Mesothelial cell of epicardium (in vitro differentiated cells): Measurements from ENCODE around the gene TNFAIP8L1. TPM values are rescaled to one million over a fixed set of nuclear protein-coding genes. Genes with fewer than 3 reads are reported as not detected.

Experiments used
- DNase-seq, 2 experiments: peaks; one replicate each; pipeline ENCODE4 v3.0.0; 2021; ENCODE audit warnings: low spot score in 2 of 2; ENCODE audit not compliant: unreplicated experiment in 2 of 2
- H3K27ac Mint-ChIP-seq: 2 replicates; pipeline ENCODE4 v1.8.0; 2021; ENCODE audit warnings: mixed read lengths
- H3K27me3 Mint-ChIP-seq: 2 replicates; pipeline ENCODE4 v1.8.0; 2021; ENCODE audit warnings: low read depth, mixed read lengths
- H3K36me3 Mint-ChIP-seq: 2 replicates; pipeline ENCODE4 v1.8.0; 2021; ENCODE audit warnings: mixed read lengths
- H3K4me1 Mint-ChIP-seq: 2 replicates; pipeline ENCODE4 v1.8.0; 2021; ENCODE audit warnings: mixed read lengths
- H3K4me3 Mint-ChIP-seq: 2 replicates; pipeline ENCODE4 v1.8.0; 2021; ENCODE audit warnings: mild to moderate bottlenecking, moderate library complexity, mixed read lengths
- H3K9me3 Mint-ChIP-seq: 2 replicates; pipeline ENCODE4 v1.8.0; 2021; ENCODE audit warnings: mixed read lengths
- CTCF ChIP-seq: fragments of 200-600 bp; sonication (generic); IDR thresholded peaks from one replicate; pipeline ENCODE4 v1.5.0; 2021; ENCODE audit warnings: antibody characterized with exemption; ENCODE audit not compliant: unreplicated experiment
- total RNA-seq: library from RNA; stranded (reverse); gene quantifications from 3 replicates; pipeline ENCODE4 v1.2.1, GENCODE V29; 2021

The TNFAIP8L1 gene
- total RNA-seq, 1 donor from 2014 or later: 8.2 TPM

GRCh38 chr19:4597975-4598671 lies 41.2 kb upstream of the TNFAIP8L1 start:
- no peak for DNase-seq
- Mint-ChIP-seq H3K4me3 (peak overlapping the region; percentile 49), H3K27me3 (peaks cover 45% of the 10 kb centered on the region), H3K27ac (no peak overlapping the region), H3K36me3 (no peaks in the 10 kb centered on the region), H3K4me1 (peaks cover 3% of the 10 kb centered on the region), H3K9me3 (no peaks in the 10 kb centered on the region)
- TF ChIP-seq CTCF: no peak

- Mint-ChIP-seq H3K4me1 (peaks cover 3% of the 10 kb centered on the region), H3K4me3 (peak overlapping the region; percentile 49), H3K27me3 (peaks cover 45% of the 10 kb centered on the region), H3K27ac (no peak overlapping the region), H3K9me3 (no peaks in the 10 kb centered on the region), H3K36me3 (no peaks in the 10 kb centered on the region)
- TF ChIP-seq CTCF: no peak
- no peak for DNase-seq
Observed at GRCh38 chr19:4598712-4599111, 40.6 kb upstream of the TNFAIP8L1 start.

GRCh38 chr19:4600082-4600481 lies 39.2 kb upstream of the TNFAIP8L1 start:
- H3K4me3 Mint-ChIP-seq: no peak overlapping the region
- peaks cover 3% of the 10 kb centered on the region for H3K4me1 Mint-ChIP-seq
- TF ChIP-seq CTCF: no peak
- H3K27ac Mint-ChIP-seq: no peak overlapping the region
- no peak for DNase-seq
- no peaks in the 10 kb centered on the region for H3K36me3 Mint-ChIP-seq
- H3K27me3 Mint-ChIP-seq: peaks cover 38% of the 10 kb centered on the region
- no peaks in the 10 kb centered on the region for H3K9me3 Mint-ChIP-seq

GRCh38 chr19:4600893-4601292 lies 38.4 kb upstream of the TNFAIP8L1 start:
- no peak overlapping the region for H3K4me3 Mint-ChIP-seq
- no peaks in the 10 kb centered on the region for H3K36me3 Mint-ChIP-seq
- DNase-seq: no peak
- no peak for TF ChIP-seq CTCF
- peaks cover 3% of the 10 kb centered on the region for H3K4me1 Mint-ChIP-seq
- H3K27ac Mint-ChIP-seq: no peak overlapping the region
- H3K9me3 Mint-ChIP-seq: no peaks in the 10 kb centered on the region
- H3K27me3 Mint-ChIP-seq: peaks cover 37% of the 10 kb centered on the region

- Mint-ChIP-seq H3K4me1 (peaks cover 3% of the 10 kb centered on the region), H3K27me3 (peaks cover 31% of the 10 kb centered on the region), H3K9me3 (no peaks in the 10 kb centered on the region), H3K36me3 (no peaks in the 10 kb centered on the region), H3K4me3 (no peak overlapping the region), H3K27ac (no peak overlapping the region)
- TF ChIP-seq CTCF: no peak
- DNase-seq: no peak
Observed at GRCh38 chr19:4602173-4602788, 37.0 kb upstream of the TNFAIP8L1 start.
